Inflammatory macrophage treated with lipopolysaccharide for 1 hour (primary cell): Measurements from ENCODE around the gene GPR39.
A peak's percentile ranks its signal among the peaks of the same experiment; 100 is the strongest.

Source experiments
- DNase-seq, 2 donors: peaks; one replicate each; pipeline ENCODE4 v3.0.0-alpha.2; 2020 to 2022

Gene GPR39

GRCh38 chr2:132448771-132449170 lies 32.2 kb downstream of the GPR39 start:
- peak in 1 of 2 donors; percentile 24 for DNase-seq

GRCh38 chr2:132449868-132450267 lies 33.3 kb downstream of the GPR39 start:
- DNase-seq: no peak

GRCh38 chr2:132460781-132461180 lies 44.2 kb downstream of the GPR39 start:
- no peak for DNase-seq

- DNase-seq: no peak
These were observed 45.6 kb downstream of the GPR39 start for GRCh38 chr2:132462236-132462635.

- DNase-seq: no peak
These were observed 47.1 kb downstream of the GPR39 start for GRCh38 chr2:132463719-132464118.

GRCh38 chr2:132465917-132466316 lies 49.3 kb downstream of the GPR39 start:
- DNase-seq: no peak

GRCh38 chr2:132466428-132467028 lies 49.9 kb downstream of the GPR39 start:
- DNase-seq: no peak

- DNase-seq: no peak
These were observed 52.4 kb downstream of the GPR39 start for GRCh38 chr2:132468821-132469675.

- DNase-seq: no peak
These were observed 54.1 kb downstream of the GPR39 start for GRCh38 chr2:132470746-132471145.

- no peak for DNase-seq
These were observed 56.7 kb downstream of the GPR39 start for GRCh38 chr2:132473174-132473883.

- no peak for DNase-seq
These were observed 59.0 kb downstream of the GPR39 start for GRCh38 chr2:132475615-132476014.

GRCh38 chr2:132477436-132477835 lies 60.8 kb downstream of the GPR39 start:
- no peak for DNase-seq

- no peak for DNase-seq
These were observed 61.4 kb downstream of the GPR39 start for GRCh38 chr2:132477962-132478361.

- DNase-seq: no peak
These were observed 62.0 kb downstream of the GPR39 start for GRCh38 chr2:132478461-132479105.

- no peak for DNase-seq
These were observed 62.5 kb downstream of the GPR39 start for GRCh38 chr2:132479155-132479554.

- no peak for DNase-seq
These were observed 66.2 kb downstream of the GPR39 start for GRCh38 chr2:132482821-132483220.

- no peak for DNase-seq
These were observed 67.5 kb downstream of the GPR39 start for GRCh38 chr2:132484144-132484543.

- no peak for DNase-seq
These were observed 71.9 kb downstream of the GPR39 start for GRCh38 chr2:132488491-132488890.

GRCh38 chr2:132489150-132489549 lies 72.5 kb downstream of the GPR39 start:
- no peak for DNase-seq

- DNase-seq: no peak
These were observed 79.3 kb downstream of the GPR39 start for GRCh38 chr2:132495881-132496280.

GRCh38 chr2:132496555-132496954 lies 80.0 kb downstream of the GPR39 start:
- DNase-seq: no peak

- DNase-seq: no peak
These were observed 81.0 kb downstream of the GPR39 start for GRCh38 chr2:132497591-132497990.

GRCh38 chr2:132503701-132504100 lies 87.1 kb downstream of the GPR39 start:
- DNase-seq: no peak
